DND-41 (cell line): ENCODE data around the gene GCH1.
A peak's percentile ranks its signal among the peaks of the same experiment; 100 is the strongest.
"Not testable (repeated sequence)": the region's sequence is repeated elsewhere in the genome, so short reads cannot be mapped to it uniquely, and the experiment has no call there.

Source experiments
- ATAC-seq: fragments of 200-7000 bp; cut with Tn5 transposase; 3 replicates; pipeline ENCODE4 v1.9.1; 2021; ENCODE audit warnings: low read depth; ENCODE audit not compliant: insufficient read depth
- DNase-seq: peaks from one replicate; pipeline ENCODE4 v3.0.0-alpha.2; 2020
- H2AFZ ChIP-seq: 2 replicates; pipeline ENCODE4 v1.6.0; 2012; ENCODE audit warnings: low read depth, low read length
- H3K27ac ChIP-seq: 2 replicates; pipeline ENCODE4 v1.5.1; 2012; ENCODE audit warnings: low read length, inconsistent platforms
- H3K27me3 ChIP-seq: fragments of 200-600 bp; sonication (generic); 2 replicates; pipeline ENCODE4 v1.6.0; 2012; ENCODE audit warnings: low read length, mild to moderate bottlenecking, inconsistent platforms; ENCODE audit not compliant: insufficient read depth, poor library complexity
- H3K36me3 ChIP-seq: 2 replicates; pipeline ENCODE4 v1.5.1; 2012; ENCODE audit warnings: low read length, inconsistent platforms; ENCODE audit not compliant: insufficient read depth
- H3K4me1 ChIP-seq: 2 replicates; pipeline ENCODE4 v1.5.1; 2012; ENCODE audit warnings: mild to moderate bottlenecking, low read length; ENCODE audit not compliant: insufficient read depth
- H3K4me2 ChIP-seq: 2 replicates; pipeline ENCODE4 v1.6.0; 2012; ENCODE audit warnings: mild to moderate bottlenecking, moderate library complexity, low read length, inconsistent platforms; ENCODE audit not compliant: insufficient read depth
- H3K4me3 ChIP-seq, 2 experiments: fragments of 200-600 bp in 1 of 2; shearing (Covaris generic) in 1 of 2; 2 replicates each; pipeline ENCODE4 v1.5.1; 2012 to 2016; ENCODE audit warnings: inconsistent platforms in 2 of 2, low read length in 2 of 2, mild to moderate bottlenecking in 2 of 2, low read depth in 1 of 2, moderate library complexity in 1 of 2
- H3K79me2 ChIP-seq: 2 replicates; pipeline ENCODE4 v1.6.0; 2012; ENCODE audit warnings: low read length, inconsistent platforms; ENCODE audit not compliant: insufficient read depth
- H3K9ac ChIP-seq: 2 replicates; pipeline ENCODE4 v1.6.0; 2012; ENCODE audit warnings: low read depth, mild to moderate bottlenecking, inconsistent platforms, low read length, moderate library complexity
- H3K9me3 ChIP-seq: 2 replicates; pipeline ENCODE4 v1.5.1; 2012; ENCODE audit warnings: low read length, moderate library complexity, mild to moderate bottlenecking, inconsistent platforms; ENCODE audit not compliant: insufficient read depth, severe bottlenecking
- H4K20me1 ChIP-seq: 2 replicates; pipeline ENCODE4 v1.6.0; 2012; ENCODE audit warnings: low read length; ENCODE audit not compliant: insufficient read depth
- CTCF ChIP-seq: IDR thresholded peaks from 2 replicates; pipeline ENCODE4 v1.5.1; 2012; ENCODE audit warnings: borderline replicate concordance, low read length, moderate library complexity, mild to moderate bottlenecking; ENCODE audit not compliant: poor library complexity, severe bottlenecking; ENCODE audit errors: extremely low read depth
- EZH2 ChIP-seq: IDR thresholded peaks from 3 replicates; pipeline ENCODE4 v1.6.1; 2012; ENCODE audit warnings: borderline replicate concordance, low read depth, mild to moderate bottlenecking, moderate library complexity, low read length, inconsistent platforms; ENCODE audit not compliant: severe bottlenecking

GCH1 gene

GRCh38 chr14:54877703-54878021 lies 25.0 kb downstream of the GCH1 start:
- no peaks in the 10 kb centered on the region for H3K36me3 ChIP-seq
- no peak overlapping the region for H3K27ac ChIP-seq
- ATAC-seq (no peak), DNase-seq (no peak)
- H3K9ac ChIP-seq: no peak overlapping the region
- no peak overlapping the region for H2AFZ ChIP-seq
- H3K27me3 ChIP-seq: no peaks in the 10 kb centered on the region
- no peak overlapping the region for H3K4me2 ChIP-seq
- H3K9me3 ChIP-seq: no peaks in the 10 kb centered on the region
- H3K4me3 ChIP-seq: no peak overlapping the region
- peaks cover 24% of the 10 kb centered on the region for H3K4me1 ChIP-seq
- H4K20me1 ChIP-seq: no peaks in the 10 kb centered on the region
- peaks cover 11% of the 10 kb centered on the region for H3K79me2 ChIP-seq
- TF ChIP-seq CTCF (no peak), EZH2 (no peak)

- Histone ChIP-seq H3K27me3 (no peaks in the 10 kb centered on the region), H3K9me3 (no peaks in the 10 kb centered on the region), H3K9ac (no peak overlapping the region), H2AFZ (no peak overlapping the region), H3K4me2 (no peak overlapping the region), H3K27ac (no peak overlapping the region), H3K79me2 (peaks cover 8% of the 10 kb centered on the region; the same call in 1 of the 2 replicates), H3K4me3 (no peak overlapping the region), H3K4me1 (peaks cover 19% of the 10 kb centered on the region), H3K36me3 (no peaks in the 10 kb centered on the region), H4K20me1 (no peaks in the 10 kb centered on the region)
- ATAC-seq (no peak), DNase-seq (no peak)
- TF ChIP-seq CTCF: no peak
- no peak for TF ChIP-seq EZH2
Observed at GRCh38 chr14:54877015-54877702, 25.5 kb downstream of the GCH1 start.

GRCh38 chr14:54875648-54876047 lies 27.0 kb downstream of the GCH1 start:
- H3K36me3 ChIP-seq, ATAC-seq, H4K20me1 ChIP-seq, H3K4me2 ChIP-seq, H3K27ac ChIP-seq, H2AFZ ChIP-seq, H3K79me2 ChIP-seq, H3K4me3 ChIP-seq, H3K27me3 ChIP-seq, H3K9me3 ChIP-seq, H3K9ac ChIP-seq, DNase-seq: not testable (repeated sequence)
- H3K4me1 ChIP-seq: peaks cover 10% of the 10 kb centered on the region

- peak overlapping the region; percentile 77 for H2AFZ ChIP-seq
Observed at GRCh38 chr14:54870154-54871090, 32.2 kb downstream of the GCH1 start.

More at GRCh38 chr14:54870154-54871090, 32.2 kb downstream of the GCH1 start:
- H3K4me3 ChIP-seq: peak overlapping the region; percentile 10 to 58; a peak in 3 of 4 replicates
- H3K4me1 ChIP-seq: peaks cover 11% of the 10 kb centered on the region
- peak overlapping the region; percentile 67 for H3K27ac ChIP-seq
- H4K20me1 ChIP-seq, ATAC-seq, H3K27me3 ChIP-seq, H3K9me3 ChIP-seq, H3K79me2 ChIP-seq, H3K36me3 ChIP-seq: not testable (repeated sequence)
- H3K9ac ChIP-seq: peak overlapping the region; percentile 50
- H3K4me2 ChIP-seq: peak overlapping the region; percentile 66
- DNase-seq: peak; percentile 76
